ENCODE measurements around the gene ARGLU1. TPM values are rescaled to one million over a fixed set of nuclear protein-coding genes. Genes with fewer than 3 reads are reported as not detected.

The ARGLU1 gene
- total and polyA plus RNA-seq, 4 donors = 23.2 to 178 (median 125) TPM

- Histone ChIP-seq H3K4me1 (ENCODE audit: control insufficient read depth in 1 of 2, insufficient read depth in 2 of 2, low read length in 2 of 2) (peaks cover 0 to 3% of the 10 kb centered on the region in 2 donors), H3K9me3 (ENCODE audit: control insufficient read depth, low read length) (no peaks in the 10 kb centered on the region), H3K36me3 (ENCODE audit: control insufficient read depth in 1 of 2, insufficient read depth in 2 of 2, low read length in 1 of 2) (no peaks in the 10 kb centered on the region), H3K27me3 (ENCODE audit: control insufficient read depth in 1 of 2, insufficient read depth in 2 of 2, low read length in 1 of 2) (no peaks in the 10 kb centered on the region), H3K4me3 (ENCODE audit: low read length in 2 of 2) (peak overlapping the region; percentile 29 to 31), H3K27ac (ENCODE audit: low read depth in 1 of 2, low read length in 2 of 2) (peak overlapping the region; percentile 9 to 28)
- ATAC-seq (ENCODE audit: low FRiP score) (no peak), DNase-seq (no peak)
- intact Hi-C loops (cut with DNase I) = no loop called here
- 15 to 23% methylated on average over 14 of the region's 14 CpGs for WGBS, 2 donors
These were observed 75.9 kb downstream of the ARGLU1 start for GRCh38 chr13:106491928-106492587.

Other genes starting within 250 kb of the ARGLU1 start
- gene EFNB2, start 32.5 kb downstream of the ARGLU1 start, total RNA-seq = 10 to 100 TPM; 24.8 to 35.0 TPM
- gene EFNB2, start 32.5 kb downstream of the ARGLU1 start, polyA plus RNA-seq = 10 to 100 TPM in 1 of 2 donors, 1 to 10 TPM in 1; 7.3 to 15.7 TPM

Data from aorta (tissue), 5 donors.